Measurements from ENCODE around the gene CPEB2. TPM values are rescaled to one million over a fixed set of nuclear protein-coding genes. Genes with fewer than 3 reads are reported as not detected.

The CPEB2 gene
- total RNA-seq, 1 experiment from 2014 or later: 3.3 TPM

DNA sequence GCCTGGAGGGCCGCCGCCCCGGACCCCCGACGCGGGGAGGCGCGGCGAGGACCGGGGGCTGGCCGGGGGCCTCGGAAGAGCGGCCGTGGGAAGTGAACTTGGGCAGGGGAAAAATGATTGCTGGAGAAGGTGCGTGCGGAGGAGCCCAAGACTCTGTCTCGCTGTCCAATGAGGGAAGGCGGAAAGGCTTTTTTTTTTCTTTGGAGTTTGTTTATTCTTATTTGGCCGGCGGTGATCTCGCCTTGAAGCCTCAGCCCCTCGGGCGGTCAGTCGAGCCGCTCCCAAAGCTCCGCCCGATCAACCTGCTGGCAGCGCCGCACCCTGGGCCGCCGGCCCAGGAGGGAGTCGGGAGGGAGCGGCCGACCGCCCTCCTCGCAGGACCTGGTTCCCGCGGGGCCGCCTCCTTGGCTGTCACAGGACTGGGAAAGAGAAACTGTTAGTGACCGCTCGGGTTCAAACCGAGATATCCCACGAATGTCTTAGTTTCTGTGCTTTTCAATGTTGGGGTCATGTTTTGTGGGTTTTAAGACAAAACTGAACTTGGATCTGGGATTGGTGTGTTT lies 2.5 kb downstream of the CPEB2 start (continued):
- TF ChIP-seq, protein P1, sequence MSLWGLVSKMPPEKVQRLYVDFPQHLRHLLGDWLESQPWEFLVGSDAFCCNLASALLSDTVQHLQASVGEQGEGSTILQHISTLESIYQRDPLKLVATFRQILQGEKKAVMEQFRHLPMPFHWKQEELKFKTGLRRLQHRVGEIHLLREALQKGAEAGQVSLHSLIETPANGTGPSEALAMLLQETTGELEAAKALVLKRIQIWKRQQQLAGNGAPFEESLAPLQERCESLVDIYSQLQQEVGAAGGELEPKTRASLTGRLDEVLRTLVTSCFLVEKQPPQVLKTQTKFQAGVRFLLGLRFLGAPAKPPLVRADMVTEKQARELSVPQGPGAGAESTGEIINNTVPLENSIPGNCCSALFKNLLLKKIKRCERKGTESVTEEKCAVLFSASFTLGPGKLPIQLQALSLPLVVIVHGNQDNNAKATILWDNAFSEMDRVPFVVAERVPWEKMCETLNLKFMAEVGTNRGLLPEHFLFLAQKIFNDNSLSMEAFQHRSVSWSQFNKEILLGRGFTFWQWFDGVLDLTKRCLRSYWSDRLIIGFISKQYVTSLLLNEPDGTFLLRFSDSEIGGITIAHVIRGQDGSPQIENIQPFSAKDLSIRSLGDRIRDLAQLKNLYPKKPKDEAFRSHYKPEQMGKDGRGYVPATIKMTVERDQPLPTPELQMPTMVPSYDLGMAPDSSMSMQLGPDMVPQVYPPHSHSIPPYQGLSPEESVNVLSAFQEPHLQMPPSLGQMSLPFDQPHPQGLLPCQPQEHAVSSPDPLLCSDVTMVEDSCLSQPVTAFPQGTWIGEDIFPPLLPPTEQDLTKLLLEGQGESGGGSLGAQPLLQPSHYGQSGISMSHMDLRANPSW (CRISPR knock-in tag; conservative IDR thresholded peaks at IDR 0.05; ENCODE audit: low read depth): no peak
- TF ChIP-seq RORB (CRISPR knock-in tag; IDR thresholded peaks at IDR 0.05): no peak
- TF ChIP-seq GABPB1 (CRISPR knock-in tag; IDR thresholded peaks at IDR 0.05): no peak
- 0 out of 2 replicates have a peak, but pooled peaks have one; percentile 45 for TF ChIP-seq ETV6 (CRISPR knock-in tag; IDR thresholded peaks at IDR 0.05)
- TF ChIP-seq JUN (CRISPR knock-in tag; IDR thresholded peaks at IDR 0.05): no peak
- TF ChIP-seq ELF4 (CRISPR knock-in tag; IDR thresholded peaks at IDR 0.05; ENCODE audit: low read depth): no peak

DNA sequence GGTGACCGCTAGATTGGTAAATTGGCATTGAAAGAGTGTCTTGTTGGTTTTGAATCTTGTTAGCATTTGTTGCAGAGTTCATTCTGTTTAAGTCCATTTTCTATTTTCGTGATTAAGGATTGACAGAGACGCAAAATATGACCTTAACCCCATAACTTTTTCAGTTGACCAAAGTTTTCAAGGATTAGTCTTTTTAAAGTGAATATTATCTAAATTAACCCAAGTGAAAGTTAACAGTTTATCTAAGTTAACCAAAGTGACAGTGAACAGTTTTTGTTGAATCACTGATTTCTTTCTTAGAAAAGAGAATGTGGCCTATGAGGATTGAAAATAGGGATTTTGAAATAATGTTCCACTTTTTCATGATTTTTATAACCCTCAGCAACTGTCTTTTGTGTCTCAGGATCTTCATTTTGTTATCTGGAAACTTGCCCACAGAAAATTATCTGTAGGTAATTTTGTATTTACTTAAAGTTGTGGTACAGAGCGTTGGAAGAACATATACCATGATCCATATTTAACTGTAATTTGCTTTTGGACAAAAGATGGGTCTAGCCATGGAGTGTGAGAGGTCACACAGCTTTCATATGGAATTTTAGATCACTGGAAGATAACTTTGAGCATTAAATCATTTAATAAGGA lies 3.3 kb downstream of the CPEB2 start:
- Mint-ChIP-seq H3K27ac (no peak overlapping the region), H3K36me3 (no peaks in the 10 kb centered on the region), H3K4me3 (peak overlapping the region; percentile 79), H3K4me1 (peaks cover 46% of the 10 kb centered on the region), H3K9me3 (no peaks in the 10 kb centered on the region), H3K27me3 (ENCODE audit: low read depth) (peaks cover 26% of the 10 kb centered on the region)
- TF ChIP-seq, protein P2, sequence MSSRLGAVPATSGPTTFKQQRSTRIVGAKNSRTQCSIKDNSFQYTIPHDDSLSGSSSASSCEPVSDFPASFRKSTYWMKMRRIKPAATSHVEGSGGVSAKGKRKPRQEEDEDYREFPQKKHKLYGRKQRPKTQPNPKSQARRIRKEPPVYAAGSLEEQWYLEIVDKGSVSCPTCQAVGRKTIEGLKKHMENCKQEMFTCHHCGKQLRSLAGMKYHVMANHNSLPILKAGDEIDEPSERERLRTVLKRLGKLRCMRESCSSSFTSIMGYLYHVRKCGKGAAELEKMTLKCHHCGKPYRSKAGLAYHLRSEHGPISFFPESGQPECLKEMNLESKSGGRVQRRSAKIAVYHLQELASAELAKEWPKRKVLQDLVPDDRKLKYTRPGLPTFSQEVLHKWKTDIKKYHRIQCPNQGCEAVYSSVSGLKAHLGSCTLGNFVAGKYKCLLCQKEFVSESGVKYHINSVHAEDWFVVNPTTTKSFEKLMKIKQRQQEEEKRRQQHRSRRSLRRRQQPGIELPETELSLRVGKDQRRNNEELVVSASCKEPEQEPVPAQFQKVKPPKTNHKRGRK (CRISPR knock-in tag; IDR thresholded peaks at IDR 0.05; ENCODE audit: borderline replicate concordance): no peak
- TF ChIP-seq ZNF121 (CRISPR knock-in tag; IDR thresholded peaks at IDR 0.05) (no peak), ZNF219 (CRISPR knock-in tag; IDR thresholded peaks at IDR 0.05; ENCODE audit: borderline replicate concordance) (no peak), OVOL2 (CRISPR knock-in tag; IDR thresholded peaks at IDR 0.05; ENCODE audit: borderline replicate concordance) (no peak), ZNF138 (CRISPR knock-in tag; conservative IDR thresholded peaks at IDR 0.05) (no peak), ZNF423 (CRISPR knock-in tag; IDR thresholded peaks at IDR 0.05) (no peak), ZNF532 (CRISPR knock-in tag; IDR thresholded peaks at IDR 0.05; ENCODE audit: borderline replicate concordance) (no peak)
- TF ChIP-seq, protein P3, sequence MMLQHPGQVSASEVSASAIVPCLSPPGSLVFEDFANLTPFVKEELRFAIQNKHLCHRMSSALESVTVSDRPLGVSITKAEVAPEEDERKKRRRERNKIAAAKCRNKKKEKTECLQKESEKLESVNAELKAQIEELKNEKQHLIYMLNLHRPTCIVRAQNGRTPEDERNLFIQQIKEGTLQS (CRISPR knock-in tag; conservative IDR thresholded peaks at IDR 0.05): no peak
- TF ChIP-seq, protein P4, sequence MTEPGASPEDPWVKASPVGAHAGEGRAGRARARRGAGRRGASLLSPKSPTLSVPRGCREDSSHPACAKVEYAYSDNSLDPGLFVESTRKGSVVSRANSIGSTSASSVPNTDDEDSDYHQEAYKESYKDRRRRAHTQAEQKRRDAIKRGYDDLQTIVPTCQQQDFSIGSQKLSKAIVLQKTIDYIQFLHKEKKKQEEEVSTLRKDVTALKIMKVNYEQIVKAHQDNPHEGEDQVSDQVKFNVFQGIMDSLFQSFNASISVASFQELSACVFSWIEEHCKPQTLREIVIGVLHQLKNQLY (CRISPR knock-in tag; IDR thresholded peaks at IDR 0.05): no peak
- no peak for DNase-seq (ENCODE audit: low spot score)
- ATAC-seq: no peak
- ChIA-PET CTCF (no interaction called here), POLR2A (no interaction called here)
